Stimulated activated CD8-positive, alpha-beta memory T cell treated with anti-CD3 and anti-CD28 coated beads, Interleukin-12 subunit alpha, Interleukin-12 subunit beta, amount 100 ng/mL, for 24 hours (primary cell): Measurements from ENCODE around the gene ACTBL2.
"Not testable (repeated sequence)": the region's sequence is repeated elsewhere in the genome, so short reads cannot be mapped to it uniquely, and the experiment has no call there.

ENCODE experiments used
- DNase-seq: peaks from one replicate; pipeline ENCODE4 v3.0.0-alpha.2; 2020; ENCODE audit errors: extremely low read depth

Gene ACTBL2

DNA sequence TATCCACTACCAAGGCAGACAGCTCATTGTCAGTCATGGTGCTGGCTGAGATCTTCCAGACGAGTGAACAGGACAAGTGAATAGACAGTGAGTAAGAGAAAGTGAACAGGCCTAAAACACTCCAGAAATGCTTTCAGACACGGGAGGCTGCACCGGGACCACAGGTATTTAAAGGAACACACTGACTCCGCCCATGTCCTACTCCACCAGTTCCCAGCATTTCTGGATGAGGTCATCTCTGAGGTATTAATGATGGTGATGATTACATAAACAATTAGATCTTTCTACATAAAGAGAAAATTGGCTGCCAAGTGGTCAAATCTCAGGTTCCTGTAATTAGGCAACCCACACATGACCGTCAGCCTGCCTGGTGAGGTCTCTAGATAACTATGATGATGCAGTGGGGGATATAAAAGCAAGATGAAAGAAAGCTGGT is at the start of gene ACTBL2:
Gene ACTBL2 (minus strand): TSS at position 141 of the 436 bp plus-strand sequence. CDS start 104 bp downstream, at position 37.
- no peak for DNase-seq

DNA sequence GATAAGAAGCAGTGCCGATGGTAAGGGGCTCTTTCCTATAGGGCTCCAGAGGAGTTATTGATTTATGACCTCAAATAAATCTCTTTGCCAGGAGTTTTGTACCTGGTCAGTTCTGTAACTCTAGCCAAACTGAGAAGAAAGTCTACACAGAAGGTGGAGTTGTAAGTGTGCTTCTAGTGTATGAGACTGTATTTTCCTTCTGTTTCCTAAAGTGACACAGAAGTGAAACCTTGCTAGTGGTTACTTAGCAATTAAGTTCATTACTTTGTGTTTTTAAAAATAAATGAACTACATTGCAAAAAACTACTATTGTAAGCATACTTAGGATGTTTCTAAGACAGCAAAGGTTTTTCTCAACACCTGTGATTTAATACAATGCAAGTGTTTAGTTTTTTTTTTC is 48.7 kb upstream of the ACTBL2 start:
- DNase-seq, result no peak

DNA sequence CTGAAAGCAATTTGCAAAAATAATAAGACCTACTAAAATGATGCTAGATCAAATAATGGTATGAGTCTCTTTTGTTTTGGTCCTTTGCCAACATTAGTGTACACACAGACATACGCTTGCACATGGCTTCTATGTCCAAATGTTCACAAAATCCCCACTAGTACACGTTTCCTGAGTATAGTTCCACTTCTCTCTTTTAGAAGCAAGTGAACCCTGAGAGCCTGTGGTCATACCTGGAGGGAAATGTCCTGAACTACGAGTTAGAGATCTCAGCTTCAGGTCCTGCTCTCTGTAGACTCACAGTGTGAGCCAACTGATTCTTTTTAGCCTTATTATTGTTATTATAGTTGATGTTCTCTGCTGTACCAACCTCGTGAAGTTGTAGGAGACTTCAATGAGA is 47.3 kb upstream of the ACTBL2 start:
- DNase-seq, result no peak

DNA sequence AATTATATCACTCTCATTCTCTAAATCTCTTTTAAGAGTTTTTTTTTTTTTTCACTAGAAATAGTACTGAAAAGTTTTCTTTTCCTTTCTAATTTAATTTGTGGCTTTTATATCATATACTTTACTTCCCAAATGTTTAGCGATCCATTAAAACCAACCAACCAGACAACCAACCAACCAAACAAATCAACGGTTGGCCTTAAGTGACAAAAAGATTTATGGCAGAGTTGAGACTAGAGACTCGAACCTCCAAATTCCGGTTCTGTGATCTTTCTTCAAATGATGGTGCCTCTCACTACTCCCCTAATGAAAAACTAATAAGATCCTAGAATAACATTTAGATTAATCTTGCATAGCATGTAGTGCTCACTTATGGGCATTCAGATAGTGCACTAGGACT is 45.3 kb upstream of the ACTBL2 start:
- DNase-seq, result no peak

DNA sequence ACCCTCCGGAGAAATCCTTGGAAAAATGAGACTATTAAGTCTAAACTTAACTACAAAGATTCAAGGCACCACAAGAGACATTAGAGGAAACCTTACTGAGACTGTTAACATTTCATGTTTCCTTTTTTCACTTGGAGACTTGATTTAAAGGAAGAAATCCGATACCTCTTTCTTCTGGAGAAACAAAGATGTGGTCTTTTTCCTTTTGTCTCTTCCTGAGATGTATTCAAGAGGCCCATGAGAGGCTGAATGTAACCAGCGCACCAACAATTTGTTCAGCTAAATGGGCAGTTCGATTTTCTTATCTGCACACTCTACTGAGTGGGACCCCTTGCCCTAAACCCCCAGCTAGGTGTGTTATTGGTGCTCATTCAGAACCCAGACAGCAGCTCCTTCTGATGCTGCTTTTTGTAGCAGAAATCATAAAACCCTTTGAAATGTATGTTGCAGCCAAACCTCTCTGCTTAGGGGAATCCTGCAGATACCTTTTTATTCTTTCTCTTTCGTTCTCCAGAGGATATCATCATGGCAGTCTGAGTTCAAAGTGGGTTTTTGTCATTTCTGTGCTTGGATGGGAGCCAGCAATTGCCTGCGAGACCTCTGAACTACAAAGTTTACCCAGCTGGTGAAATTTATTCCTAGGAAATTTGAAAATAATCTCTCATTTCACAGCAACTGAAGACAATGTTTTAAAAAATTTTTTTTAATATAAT is 41.9 kb upstream of the ACTBL2 start:
- no peak for DNase-seq

DNA sequence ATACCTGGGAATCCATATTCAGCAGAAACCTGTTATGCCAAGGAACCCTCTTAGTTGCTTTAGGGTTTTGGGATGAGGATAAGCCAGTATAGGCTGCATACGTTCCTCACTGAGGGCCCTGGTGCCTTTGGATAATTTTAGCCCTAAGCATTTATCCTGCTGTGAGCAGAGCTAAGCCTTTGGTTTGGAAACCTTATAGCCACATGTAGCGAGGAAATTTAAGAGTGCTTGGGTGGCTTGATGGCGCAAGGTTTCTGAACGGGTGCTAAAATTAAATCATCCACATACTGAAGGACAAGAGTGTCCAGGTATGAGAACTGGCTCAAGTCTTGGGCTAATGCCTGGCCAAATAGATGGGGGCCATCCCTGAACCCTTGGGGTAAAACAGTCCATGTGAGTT is 39.9 kb upstream of the ACTBL2 start:
- DNase-seq, result not testable (repeated sequence)

DNA sequence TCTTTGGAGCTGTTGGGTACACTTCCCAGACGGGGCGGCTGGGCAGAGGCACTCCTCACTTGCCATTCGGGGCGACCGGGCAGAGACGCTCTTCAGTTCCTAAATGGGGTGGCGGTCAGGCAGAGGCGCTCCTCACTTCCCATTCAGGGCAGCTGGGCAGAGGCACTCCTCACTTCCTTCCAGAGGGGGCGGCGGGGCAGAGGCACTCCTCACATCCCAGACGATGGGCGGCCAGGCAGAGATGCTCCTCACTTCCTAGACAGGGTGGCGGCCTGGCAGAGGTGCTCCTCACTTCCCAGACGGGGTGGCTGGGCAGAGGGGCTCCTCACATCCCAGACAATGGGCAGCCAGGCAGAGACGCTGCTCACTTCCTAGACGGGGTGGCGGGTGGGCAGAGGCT is 35.8 kb upstream of the ACTBL2 start:
- not testable (repeated sequence) for DNase-seq

DNA sequence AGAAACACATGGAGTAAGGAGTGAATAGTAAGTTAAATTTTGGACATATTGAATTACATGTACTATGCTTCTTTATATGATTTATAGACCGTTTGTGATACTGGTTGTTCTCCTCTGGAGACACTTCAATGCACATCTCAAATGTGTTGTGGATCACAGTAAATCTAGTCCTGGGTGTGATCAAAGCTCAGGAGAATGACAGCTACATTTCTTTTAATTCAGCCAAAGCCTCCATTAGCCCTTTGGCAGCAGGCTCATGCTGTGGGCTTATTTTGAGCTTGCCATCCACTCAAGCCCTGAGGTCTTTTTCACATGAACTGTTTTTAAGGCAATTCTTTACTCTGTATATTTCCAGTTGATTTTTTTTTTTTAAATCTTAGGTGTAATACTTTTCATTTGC is 34.6 kb upstream of the ACTBL2 start:
- no peak for DNase-seq

DNA sequence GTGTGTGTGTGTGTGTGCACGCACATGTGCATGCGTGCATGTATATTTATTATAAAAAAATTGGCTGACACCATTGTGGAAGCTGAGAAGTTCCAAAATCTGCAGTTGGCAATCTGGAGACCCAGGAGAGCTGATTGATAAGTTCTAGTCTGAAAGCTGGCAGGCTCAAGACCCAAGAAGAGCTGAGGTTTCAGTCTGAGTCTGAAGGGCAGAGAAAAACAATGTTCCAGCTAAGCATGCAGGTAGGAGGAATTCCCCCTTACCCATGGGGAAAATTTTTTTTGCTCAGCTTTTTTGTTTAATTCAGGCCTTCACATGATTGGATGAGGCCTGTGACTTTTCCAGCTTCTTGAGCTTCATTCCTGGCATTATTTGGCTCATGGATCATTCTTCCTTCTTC is 31.2 kb upstream of the ACTBL2 start:
- DNase-seq, result no peak

DNA sequence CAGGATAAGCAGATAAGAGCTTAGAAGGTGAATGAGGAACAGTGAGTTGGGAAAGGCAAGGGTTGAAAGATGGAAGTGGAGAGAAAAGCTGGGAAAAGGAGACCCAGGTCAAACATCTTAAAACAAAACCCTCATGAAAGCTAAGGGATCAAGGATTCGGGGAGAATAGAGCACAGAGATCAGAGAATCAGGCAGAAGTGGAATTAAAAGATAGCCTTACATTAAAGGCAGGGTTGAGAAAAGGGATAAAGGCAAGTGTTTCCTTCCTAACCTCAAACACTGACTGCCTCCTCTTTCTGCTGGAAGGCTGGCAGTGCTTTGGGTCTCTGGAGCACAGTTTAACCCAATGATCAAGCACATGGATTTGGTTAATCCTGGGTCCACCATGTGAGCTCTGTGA is 28.7 kb upstream of the ACTBL2 start:
- no peak for DNase-seq

DNA sequence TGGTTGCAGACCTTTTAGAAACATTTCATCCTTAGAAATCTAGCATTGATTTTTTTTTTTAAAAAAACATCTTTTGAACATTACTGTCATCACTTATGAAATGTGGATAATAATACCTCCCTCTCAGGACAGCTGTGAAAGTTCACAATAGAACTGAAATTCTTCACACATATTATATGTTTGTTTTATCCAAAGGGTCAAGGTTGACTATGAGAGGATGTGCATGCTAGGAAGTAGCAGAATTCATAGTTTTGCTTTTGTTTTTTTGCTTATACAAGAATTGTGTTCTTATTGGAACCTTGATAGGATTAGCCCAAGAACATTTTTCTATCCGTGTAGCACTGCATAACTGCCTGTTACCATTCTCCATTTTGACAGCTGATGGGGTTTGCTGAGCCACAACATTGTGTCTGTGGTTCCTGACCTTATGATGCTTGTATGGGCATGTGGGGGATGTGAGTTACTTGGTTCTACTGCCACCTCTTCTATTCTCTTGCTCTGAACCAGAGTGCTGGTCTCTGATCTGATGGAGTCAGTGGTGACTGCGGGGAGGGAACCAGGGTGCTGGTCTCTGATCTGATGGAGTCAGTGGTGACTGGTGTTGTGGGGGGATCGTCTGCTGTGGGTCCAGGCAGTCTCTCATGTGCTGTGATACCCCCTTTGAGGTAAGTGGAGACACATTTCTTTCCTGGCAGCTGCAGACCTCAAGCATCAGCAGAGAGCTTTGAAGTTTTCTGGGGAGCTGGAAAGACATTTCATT is 27.1 kb upstream of the ACTBL2 start:
- no peak for DNase-seq

DNA sequence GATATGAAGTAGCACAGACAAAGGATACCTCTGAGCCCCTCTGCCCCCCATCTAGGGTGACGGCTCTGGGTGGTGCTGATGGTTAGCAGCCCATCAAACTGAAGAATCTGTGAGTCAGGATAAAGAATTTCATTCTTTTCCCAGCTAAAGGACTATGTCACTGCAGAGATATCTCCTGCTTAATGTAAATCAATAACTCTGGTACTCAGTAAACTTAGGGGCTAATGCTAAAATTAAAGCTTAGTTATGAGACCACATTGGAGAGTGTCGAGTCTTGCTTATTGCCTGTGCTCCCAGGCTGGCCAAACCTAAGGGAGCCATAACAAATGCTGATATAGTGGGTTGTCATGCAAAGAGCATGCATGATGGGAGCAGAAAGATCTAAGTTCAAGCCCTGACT is 25.6 kb upstream of the ACTBL2 start:
- DNase-seq, result no peak

DNA sequence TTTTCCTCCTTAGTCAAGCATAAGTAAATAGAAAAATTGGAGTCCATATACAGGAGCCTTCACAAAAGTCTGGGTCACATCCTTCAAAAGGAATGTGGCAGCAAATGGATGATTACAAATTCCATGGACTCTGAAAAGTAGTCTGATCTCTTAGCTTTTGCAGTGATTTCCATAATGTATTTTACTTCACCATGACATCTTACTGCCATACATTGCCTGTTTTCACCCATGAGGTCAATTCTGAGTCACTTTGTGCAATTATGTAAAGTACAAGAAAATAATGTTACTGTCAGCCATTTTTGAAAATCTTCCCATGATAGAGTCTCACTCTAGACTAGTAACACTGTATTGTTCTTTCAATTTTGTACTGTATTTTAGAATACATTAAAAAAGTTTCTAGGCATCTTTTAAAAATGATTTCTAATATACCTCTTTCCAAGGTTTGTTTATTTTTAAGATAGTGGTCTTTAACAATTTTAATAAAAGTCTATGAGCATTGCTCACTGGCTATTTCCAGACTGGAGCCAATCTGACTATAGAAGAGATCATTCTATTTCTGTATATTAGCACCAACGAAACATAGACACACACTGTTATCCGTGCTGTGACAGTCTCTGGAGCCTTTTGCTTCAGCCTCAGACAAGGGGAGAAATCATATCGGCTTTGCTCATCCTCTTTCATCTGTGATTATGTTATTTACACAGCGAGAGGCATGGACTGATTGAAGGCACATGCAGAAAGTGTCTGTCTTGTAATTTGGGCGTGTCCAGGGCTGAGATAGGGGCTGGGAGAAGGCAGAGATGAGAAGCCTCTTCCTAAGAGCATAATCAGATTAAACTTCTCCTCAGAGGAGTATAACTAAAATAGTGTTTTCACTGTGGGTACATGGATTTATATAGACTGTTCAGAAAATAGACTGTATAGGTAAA is 22.9 kb upstream of the ACTBL2 start:
- DNase-seq, result no peak

DNA sequence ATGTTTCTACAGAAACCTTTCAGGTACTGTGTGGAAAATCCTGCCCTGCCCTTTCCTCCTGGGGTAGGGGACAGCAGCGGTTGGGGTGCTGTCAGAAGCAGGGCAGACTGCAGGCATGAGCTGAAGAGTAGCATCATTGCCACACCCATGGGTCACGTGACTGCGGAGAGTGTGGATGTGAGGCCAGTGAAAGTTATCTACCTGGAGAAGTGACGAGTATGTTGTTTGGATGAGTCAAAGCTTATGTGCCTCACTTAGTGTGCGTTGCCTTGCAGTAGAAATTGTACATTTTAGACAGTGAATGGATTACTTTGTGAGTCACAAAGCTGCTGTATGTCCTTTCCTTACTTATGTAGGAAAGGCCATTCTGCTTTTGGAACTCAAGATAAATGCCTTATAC is 21.7 kb upstream of the ACTBL2 start:
- no peak for DNase-seq

DNA sequence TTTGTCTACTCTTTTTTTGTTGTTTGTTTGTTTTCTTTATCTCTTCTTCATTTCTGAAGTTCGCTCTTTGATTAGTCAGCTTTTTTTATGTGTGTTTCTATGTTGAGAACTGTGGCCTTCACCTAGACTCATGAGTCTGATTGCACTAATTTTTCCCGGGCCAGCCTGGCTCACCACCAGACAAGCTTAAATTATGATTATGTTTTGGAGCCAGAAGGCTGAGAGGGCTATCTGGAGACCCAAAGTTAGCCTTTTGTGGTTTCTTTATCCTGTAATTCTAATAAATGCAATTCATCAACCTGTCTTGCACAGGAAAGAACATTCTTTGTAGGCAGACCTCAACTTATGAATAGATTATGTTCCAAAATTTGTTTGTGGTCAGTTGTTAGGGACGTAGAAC is 20.8 kb upstream of the ACTBL2 start:
- no peak for DNase-seq

DNA sequence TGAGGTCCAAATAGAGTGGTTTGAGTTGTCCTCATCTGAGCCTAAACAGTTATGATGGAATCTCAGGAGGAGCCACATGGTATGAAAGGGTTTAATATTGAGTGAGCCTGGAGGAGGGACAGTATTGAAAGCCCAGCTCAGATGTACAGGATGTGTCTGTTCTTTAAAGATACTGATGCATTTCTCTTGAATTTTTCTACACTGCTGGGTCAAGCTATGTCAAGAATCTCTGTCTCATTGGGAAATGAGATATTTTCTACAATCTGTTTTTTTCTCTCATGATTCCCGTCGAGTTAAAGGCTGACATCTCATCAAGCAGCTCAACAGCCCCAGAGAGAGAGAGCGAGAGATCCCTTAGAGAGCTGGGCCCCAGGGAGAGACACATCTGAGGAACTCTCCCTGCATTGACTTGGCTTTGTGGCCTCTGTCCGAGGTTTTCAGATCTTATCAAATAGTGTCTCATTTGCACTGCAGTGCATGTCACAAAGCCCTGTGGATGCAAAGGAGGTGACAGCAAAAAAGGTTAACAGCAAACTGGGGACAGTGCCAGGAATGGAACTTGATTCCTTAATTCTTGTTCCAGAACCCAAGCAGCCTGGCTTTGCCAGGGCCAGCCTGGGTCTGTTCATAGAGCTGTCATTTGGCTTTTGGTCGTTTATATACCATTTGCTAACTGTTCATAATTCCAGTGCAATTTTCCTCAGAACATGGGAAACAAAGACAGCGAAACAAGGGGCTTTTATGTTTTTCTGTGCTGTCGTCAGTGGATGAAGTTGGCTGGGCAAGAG is 19.0 kb upstream of the ACTBL2 start:
- DNase-seq, result no peak

DNA sequence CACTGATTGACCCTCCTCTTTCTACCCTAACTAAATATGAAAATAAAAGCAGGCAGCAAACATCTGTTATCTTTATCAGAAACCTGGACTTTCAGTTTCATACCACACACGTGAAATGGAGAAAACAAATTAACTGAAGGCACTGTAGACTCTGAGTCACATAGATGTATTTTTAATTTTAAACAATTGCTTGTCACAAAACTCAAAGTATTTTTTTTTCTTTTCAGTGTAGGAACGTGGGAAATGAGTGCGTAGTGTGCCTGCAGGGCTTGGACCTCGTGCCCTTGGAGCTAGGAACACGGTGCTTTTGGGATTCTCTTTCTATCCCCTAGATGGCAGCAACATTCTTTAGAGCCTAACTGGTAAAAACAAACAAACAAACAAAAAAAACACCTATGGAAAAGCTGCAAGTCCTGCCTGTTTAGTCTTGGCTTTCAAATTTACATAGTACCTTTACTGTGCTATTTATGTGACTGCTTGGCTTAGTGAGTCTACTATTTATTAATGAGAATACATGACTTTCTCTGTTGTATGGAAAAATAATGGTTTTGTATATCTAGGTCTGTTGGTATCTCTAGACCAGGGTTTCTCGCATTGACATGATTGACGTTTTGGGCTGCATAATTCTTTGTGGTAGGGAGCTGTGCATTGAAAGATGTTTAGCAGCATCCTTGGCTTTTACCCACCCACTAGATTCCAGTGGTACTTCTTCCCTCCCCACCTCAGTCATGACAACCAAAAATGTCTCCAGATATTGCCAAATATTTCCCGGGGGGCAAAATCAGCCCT is 16.8 kb upstream of the ACTBL2 start:
- DNase-seq, result no peak

DNA sequence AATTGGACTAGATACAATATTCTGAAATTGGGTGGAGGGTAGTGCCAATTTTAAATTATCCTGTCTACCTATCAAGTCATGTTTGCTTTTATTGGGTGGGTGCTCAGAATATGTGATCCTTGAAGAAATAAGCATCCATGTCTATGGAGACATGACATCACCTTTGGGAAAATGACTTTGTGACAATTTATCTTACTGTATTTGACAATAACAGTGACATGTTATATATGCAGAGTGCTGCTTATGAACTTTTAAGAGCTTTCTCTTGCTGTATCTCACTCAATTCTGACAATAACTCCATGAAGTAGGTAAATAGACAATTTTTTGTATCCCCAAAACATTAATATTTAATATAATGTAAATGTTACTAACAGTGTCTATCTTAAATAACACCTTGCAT is 15.1 kb upstream of the ACTBL2 start:
- DNase-seq, result no peak

DNA sequence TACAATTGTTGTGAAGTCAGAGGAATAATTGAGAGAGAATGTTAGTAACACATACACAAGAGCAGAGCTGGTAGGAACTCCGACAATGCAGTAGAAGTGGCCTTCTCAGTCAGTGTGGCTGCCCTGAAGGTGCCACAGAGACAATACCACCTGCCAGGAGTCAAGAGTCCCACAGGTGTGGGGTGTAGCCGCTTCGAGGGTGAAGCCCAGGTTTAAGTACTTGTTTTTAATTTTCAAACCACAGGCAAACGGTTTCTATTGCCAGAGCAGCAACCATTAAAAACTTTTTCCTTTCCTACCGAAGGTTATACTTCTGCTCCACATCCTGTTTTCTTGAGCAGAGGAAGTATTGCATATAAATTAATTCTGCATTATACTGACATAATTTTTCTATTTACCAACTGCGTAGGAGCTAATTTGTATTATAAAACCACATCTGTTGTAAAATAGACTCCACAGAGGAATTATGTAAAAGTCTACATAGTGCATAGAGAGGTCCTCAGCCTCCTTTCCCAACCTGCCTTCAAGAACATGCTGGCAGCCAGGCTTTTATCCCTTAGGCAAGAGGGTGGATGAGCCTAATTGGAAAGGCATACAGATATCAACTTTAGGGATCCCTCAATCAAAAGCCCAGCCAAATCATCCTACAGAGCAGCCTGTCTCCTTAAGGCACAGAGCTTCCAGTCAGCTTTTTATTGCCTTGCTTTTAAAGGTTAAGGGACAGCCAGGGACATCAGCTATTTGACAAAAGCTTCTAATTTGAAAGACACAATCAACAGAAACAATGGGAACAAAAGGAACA is 12.9 kb upstream of the ACTBL2 start:
- DNase-seq, result no peak
